Epithelial cell of prostate (primary cell): ENCODE measurements around the gene CREB3L1.
A peak's percentile ranks its signal among the peaks of the same experiment; 100 is the strongest.

Experiments
- DNase-seq: peaks from one replicate; pipeline ENCODE4 v3.0.0-alpha.2; 2011; ENCODE audit warnings: low read depth, low spot score
- H3K27ac ChIP-seq: fragments of 450-650 bp; 2 replicates; pipeline ENCODE4 v1.5.1; 2017; ENCODE audit warnings: mild to moderate bottlenecking

CREB3L1 gene

DNA sequence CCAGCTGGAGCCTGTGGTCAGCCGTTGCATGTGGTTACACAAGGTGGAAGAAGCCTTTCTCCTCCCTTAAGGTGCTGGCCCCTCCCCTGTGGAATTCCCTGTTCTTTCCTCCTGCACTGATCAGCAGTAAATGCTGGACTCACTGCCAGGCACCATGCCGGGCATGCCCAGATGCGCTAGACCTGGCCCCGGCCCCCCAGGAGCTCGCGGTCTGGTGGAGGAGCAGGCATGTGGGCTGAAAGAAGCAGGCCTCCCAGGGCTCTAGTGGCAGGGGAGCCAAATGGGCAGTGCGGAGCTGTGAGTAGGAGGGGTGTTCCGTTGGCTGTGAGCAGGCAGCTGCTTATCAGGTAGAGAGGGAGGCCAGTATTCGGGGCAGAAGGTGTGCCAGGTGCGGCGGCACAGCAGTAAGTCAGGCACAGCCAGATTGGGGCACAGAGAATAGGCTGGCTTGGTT is 80.0 kb downstream of the CREB3L1 start:
- DNase-seq, result no peak
- peak overlapping the region; percentile 85 for H3K27ac ChIP-seq

DNA sequence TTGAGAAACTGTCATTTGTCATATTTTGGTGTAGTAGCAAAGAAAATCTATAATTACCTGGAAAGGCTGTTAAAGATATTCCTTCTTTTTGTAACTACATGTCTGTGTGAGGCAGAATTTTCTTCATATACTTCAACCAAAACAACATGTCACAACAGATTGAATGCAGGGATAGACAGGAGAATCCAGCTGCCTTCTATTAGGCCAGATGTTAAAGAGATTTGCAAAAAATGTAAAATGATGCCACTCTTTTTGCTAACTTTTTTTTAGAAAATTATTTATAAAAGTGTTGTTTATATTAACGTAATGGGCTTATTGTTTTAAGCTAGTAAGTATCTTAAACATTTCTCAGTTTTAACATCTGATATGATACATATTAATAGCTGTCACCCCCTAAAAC is 82.5 kb downstream of the CREB3L1 start:
- H3K27ac ChIP-seq, result no peak overlapping the region

DNA sequence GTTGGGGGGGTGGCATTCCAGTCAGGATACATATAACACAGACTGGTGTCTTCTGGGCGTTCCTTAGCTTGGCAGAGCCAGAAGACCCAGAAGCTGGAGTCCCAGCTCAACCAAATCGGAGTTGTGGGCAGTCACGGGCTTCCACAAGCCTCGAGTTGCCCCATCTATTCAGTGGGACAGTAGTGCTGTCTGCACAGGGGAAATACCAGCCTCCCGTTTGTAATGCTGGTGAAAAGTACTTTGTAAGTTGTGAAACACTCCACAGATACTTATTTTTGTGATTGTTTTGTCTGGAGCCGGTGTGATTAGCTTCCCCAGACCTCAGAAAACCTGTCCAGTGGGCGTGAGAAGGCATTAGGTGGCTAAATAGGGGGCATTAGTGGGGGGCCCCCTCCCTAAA is 83.4 kb downstream of the CREB3L1 start:
- DNase-seq, result no peak
- no peak overlapping the region for H3K27ac ChIP-seq

More for the DNA sequence above, 82.5 kb downstream of the CREB3L1 start:
- DNase-seq, result no peak

DNA sequence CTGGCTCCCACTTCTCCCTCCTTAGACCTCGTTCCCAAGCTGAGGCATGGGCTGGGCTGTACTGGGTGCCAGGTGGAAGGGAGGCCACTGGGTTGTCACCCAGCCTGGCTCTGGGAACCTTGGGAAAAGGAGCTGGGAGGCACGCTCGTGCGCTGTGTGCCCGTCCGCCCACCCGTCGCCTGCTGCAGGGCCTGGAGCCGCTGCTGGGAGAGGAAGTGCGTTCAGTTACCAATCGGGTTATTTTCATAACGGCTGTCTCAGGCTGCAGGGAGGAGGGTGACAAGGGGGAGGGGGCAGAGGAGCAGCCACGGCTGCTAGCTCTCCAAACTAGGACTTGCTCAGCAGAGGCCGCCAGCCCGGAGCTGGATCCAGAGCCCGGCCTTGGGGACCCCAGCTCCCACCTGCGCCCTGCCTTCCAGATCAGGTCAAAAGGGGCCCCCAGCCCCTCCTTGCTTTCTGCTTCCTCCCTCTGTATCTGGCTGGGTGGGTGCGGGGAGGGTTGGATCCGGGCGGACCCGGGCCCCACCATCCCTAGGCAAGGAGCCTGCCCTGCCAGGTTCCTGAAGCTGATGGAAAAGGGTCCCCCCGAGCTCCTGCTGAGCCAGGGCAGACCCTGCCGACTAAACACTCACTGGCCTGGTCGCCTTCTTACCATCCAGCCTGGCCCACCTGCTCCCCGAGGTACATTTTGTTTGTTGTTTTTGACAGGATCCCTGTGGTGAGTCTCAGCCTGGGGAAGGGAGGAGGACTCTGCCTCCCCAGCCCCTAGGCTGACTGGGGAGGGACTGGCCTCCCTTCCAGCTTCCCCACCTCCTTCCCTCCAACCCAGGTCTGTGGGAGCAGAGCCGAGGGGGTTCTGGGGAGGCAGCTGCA is 84.1 kb downstream of the CREB3L1 start:
- DNase-seq, result no peak
- no peak overlapping the region for H3K27ac ChIP-seq

DNA sequence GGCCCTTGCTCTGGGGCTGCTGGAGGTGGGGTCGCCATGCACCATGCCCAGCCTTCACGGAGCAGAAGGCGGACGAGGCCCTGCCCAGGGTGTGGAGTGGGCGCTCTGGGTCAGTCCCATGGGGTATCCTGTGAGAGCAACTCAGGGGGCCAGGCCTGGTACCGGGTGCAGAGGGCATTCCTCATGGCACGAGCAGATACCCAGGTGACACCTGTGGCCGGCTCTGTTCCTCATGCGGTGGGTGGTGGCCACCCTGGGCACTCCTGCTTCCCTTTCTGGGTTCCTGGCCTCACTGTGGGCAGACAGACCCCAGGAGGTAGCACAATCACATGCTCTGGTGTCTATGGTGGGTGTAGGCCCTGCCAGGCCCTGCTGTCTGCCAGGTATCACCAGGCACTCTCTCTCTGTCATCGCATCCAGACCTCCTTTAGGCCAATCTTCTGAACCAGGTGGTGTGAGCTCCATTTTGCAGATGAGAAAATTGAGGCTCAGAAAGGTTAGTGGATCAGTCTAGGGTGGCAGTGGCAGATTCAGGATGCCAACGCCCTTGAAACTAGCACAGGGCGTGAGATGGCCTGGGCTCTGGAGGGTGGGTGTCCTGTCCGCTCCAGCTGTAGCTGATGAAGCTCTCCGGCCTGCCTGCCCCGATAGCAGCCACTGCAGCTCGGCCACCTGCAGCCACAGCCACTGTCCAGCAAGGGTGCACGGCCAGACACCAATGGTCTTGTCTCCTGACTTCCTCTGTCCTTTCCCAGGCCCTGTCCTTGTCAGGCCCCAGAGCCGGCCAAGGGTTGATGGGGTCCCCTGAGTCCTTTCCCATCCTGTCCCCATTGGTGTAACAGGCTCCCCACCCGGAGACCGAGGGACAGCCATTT is 84.9 kb downstream of the CREB3L1 start:
- no peak for DNase-seq
- peak overlapping the region; percentile 41 for H3K27ac ChIP-seq

DNA sequence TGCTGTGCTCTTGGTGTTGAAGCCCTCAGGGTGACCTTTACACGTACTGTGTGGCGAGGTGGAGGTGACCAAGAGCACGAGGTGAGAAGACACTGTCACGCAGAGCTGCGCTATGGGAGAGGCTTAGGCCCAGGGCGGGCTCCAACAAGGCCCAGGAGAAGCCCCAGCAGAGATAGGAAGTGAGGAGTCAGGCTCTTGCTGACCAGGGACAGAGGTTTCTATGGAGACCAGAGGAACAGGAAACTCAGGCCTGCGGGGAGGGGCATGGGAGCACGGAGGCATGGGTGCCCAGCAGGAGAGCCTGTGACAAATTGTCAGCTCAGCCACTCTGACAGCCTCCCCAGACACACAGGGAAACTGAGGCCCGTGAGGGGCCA is 85.6 kb downstream of the CREB3L1 start:
- DNase-seq, result no peak
- peak overlapping the region; percentile 41 for H3K27ac ChIP-seq

DNA sequence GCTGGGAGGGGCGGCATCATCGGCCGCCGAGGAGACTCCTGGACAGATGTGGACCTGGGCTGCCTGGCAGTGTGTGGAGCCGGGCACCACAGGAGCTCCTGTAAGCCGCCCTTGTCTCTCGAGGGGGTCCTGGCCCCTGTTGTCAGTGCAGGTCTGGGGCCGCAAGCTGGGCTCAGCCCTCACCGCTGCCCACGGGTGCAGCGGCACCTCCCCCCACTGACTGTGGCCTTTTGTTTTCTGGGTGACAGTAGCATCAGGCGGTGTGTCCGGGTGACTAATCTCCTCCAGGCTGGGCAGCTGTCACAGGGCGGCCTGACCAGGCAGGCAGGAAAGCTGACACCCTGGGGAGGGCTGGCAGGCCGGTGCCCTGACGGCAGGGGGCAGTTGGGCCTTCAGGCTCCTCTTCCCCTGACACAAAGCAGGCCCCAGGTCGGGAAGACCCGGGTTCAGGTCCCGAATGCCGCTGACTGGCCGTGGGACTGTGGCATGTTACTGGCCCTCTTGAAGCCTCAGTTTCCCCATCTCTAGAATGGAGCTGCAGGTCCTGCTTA is 86.1 kb downstream of the CREB3L1 start:
- no peak for DNase-seq
- H3K27ac ChIP-seq, result peak overlapping the region; percentile 41

DNA sequence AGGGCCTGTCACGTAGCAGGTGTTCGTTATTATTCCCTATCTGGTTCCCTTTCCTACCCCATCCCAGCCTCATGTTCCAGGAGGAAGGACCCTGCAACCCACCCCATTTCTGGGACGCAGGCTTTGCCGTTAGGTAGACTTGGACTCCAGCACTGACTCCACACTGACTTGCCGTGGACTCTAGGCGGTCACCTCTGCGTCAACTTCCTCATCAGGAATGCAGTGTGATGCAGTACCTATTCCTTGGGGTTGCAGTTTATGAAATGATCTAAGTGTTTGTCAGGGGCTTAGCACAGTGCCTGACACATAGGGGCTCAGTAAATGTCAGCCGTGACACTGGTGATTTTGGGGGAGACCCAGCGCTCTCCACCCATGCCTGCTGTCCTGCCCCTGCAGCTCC is 86.6 kb downstream of the CREB3L1 start:
- peak overlapping the region; percentile 41 for H3K27ac ChIP-seq
- no peak for DNase-seq

DNA sequence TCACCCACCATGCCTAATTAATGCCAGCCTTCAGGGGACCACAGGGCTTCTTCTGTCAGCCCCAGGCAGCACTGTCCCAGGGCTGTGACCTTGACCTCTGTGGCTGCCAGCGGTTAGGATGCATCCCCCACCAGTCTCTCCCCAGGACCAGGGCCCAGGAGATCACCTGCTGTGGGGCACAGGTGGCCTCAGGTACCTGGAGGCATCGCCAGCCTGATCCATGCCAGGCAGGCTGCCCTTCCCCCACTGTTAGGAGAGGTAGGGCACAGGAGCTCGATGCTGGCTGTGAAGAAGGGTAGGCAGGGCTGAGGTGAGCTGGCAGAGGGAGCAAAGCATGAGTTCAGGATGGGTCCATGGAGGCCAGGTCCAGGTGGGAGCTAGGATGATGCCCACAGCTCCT is 87.3 kb downstream of the CREB3L1 start:
- no peak for DNase-seq
- H3K27ac ChIP-seq, result no peak overlapping the region

DNA sequence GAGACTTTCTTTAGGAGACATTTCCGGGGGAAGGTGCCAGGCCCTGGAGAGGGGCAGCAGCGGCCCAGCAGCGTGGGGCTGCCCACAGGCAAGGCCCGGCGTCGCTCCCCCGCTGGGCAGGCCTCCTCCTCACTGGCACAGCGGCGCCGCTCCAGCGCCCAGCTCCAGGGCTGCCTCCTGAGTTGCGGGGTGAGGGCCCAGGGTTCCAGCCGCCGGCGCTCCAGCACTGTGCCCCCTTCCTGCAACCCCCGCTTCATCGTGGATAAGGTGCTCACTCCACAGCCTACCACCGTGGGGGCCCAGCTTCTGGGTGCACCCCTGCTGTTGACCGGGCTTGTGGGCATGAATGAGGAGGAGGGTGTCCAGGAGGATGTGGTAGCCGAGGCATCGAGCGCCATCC is 88.8 kb downstream of the CREB3L1 start:
- H3K27ac ChIP-seq, result no peak overlapping the region
- no peak for DNase-seq

DNA sequence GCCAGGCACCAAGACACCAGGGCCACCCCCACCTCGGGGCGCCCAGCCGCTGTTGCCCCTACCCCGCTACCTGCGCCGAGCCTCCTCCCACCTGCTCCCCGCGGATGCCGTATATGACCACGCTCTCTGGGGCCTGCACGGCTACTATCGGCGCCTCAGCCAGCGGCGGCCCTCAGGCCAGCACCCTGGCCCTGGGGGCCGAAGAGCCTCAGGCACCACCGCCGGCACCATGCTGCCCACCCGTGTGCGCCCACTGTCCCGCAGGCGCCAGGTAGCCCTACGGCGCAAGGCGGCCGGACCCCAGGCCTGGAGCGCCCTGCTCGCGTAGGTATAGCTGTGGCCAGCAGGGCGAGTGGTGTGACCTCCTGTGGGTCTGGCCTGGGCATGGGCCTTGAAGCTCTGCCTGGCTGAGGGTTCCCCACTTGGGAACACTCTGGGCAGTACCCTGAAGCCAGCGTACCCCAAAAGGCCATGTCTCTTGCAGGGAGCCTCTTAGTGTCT is 89.2 kb downstream of the CREB3L1 start:
- no peak overlapping the region for H3K27ac ChIP-seq
- no peak for DNase-seq

DNA sequence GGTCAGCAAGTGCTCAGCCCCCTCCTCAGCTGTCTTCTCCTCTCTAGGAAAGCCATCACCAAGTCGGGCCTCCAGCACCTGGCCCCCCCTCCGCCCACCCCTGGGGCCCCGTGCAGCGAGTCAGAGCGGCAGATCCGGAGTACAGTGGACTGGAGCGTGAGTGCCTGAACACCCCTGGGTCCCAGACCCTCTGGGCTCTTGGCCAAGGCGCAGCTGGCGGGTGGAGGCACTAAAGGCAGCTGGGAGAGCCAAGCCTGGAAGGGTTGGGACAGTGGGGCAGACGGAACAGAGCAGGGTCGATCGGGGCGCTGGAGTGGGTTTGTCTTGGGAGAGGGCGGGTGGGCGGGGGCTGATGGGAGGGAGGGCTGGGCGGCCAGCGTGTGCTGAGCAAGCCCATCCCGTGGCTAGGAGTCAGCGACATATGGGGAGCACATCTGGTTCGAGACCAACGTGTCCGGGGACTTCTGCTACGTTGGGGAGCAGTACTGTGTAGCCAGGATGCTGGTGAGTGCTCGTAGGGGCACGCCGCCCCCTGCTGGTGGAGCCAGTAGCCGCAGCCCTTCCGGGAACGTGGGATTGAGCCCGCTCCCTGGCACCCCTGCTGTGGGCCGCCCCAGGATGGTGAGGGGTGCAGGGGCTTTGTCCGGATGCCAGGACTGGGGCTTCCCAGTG is 89.9 kb downstream of the CREB3L1 start:
- no peak for DNase-seq
- no peak overlapping the region for H3K27ac ChIP-seq

DNA sequence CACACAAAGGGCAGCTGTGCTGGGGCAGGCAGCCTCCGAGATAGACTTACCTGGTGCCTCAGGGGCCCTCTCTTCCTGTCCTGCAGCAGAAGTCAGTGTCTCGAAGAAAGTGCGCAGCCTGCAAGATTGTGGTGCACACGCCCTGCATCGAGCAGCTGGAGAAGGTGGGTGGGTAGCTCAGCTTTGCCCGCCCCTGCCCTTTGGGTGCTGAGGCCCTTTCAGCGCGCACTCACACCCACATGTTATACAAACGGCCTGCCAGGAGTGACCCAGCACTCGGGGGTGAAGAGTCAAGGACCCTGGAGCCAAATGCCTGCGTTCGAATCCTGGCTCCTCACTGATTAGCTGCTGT is 90.4 kb downstream of the CREB3L1 start:
- DNase-seq, result no peak
- H3K27ac ChIP-seq, result no peak overlapping the region

DNA sequence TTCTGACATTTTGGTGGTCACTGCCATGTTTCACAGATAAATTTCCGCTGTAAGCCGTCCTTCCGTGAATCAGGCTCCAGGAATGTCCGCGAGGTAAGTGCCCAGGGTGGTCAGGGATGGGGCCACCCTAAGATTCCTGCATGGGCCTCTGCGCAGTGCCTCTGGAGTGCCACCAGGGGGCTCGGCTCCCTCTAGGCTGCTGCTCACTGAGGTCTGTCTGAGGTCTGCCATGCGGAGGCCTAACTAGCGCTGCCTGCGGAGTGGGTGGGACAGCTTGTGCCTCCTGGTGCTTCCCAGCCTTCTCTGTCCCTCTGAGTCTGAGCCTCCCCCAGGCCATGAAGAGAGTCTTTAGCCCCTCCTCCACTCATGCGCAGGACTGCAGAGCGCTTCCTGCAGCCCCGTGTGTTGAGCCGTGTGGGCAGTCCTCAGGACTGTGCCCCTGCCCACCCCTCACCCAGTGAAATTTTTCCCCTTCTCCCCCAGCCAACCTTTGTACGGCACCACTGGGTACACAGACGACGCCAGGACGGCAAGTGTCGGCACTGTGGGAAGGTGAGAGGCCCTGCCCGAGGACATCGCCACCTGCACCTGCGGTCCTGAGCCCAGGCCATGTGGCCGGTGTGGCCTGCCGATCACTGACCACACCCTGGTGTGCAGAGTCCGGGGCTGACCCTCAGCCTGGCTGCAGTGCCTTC is 92.1 kb downstream of the CREB3L1 start:
- DNase-seq, result no peak
- no peak overlapping the region for H3K27ac ChIP-seq

DNA sequence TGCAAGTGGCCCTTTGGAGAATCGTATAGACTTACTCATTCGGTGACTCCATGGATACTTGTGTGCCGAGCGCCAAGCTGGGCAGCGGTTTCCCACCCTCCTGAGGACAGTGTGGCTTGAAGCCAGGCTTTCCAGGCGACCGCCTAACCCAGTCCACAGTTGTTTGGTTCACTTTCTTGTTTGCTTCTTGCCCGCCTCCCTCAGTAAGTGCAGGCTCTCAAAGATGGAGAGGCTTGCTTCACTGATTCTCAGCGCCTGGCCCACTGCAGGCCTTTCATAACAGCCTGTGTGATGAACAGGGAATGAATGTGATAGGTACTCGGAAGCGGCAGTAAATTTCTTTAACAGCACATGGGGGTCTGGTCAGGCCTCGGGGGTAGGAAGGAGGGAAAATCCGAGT is 92.8 kb downstream of the CREB3L1 start:
- H3K27ac ChIP-seq, result no peak overlapping the region
- DNase-seq, result no peak
